ENCODE measurements around the gene PSD4.
A peak's percentile ranks its signal among the peaks of the same experiment; 100 is the strongest.

PSD4 gene

GRCh38 chr2:113169002-113169530 is 4.7 kb upstream of the PSD4 start:
- DNase-seq = peak; percentile 61

DNA sequence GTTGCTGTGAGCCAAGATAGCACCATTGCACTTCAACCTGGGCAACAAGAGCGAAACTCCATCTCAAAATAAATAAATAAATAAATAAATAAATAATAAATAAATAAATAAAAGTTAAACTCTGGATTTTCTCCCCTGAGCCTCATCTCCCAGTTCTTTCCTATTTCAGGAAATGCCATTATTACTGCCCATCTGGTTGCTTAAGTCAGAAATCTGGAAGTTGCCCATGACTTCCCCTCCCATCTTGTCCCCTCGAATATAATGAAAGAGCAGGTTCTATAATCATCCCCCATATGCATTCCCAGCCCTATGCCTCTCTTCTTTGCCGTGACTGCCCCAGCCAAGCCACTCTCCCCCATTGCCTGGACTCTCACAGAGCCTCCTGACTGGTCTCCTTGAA is 4.2 kb upstream of the PSD4 start:
- DNase-seq = no peak

- no peak for DNase-seq
These were observed 2.3 kb upstream of the PSD4 start for GRCh38 chr2:113171334-113172075.

DNA sequence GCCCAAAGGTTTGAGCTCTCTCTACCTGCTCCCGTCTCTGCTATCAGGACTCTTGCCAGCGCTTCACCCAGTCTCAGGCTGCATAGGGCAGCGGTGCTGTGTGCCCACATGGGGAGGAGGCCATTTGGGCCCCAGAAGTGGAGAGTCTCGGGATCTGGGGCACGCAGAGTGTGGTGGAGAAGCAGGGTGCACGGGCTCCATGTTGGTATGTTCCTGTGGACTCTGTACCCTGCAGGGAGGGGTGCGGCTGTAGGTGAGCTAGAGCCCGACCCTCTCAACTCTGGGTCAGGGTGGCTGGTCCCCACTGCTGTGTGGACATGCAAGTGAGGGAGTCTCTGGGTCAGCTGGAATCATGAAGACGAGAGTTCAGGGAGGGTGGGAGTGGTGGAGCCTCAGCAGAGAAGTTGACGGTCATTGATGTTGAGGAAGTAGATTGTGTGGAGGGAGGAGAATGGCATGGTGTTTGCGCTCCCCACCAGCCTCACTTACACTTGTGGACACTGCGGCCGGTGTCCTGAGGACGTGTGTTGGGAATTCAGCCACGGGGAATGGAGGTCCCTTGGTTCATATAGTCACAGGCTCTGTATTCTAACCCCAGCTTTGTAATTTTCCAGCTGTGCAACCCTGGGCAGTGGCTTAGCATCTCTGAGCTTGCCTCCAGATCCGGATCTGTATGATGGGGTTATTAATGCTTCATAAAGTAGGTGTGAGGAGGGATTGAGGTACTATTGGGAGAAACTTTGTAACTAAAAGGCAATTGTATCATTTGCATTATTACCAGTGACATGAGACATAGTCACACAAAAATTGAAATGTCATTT is 840 bp upstream of the PSD4 start:
- DNase-seq = no peak

DNA sequence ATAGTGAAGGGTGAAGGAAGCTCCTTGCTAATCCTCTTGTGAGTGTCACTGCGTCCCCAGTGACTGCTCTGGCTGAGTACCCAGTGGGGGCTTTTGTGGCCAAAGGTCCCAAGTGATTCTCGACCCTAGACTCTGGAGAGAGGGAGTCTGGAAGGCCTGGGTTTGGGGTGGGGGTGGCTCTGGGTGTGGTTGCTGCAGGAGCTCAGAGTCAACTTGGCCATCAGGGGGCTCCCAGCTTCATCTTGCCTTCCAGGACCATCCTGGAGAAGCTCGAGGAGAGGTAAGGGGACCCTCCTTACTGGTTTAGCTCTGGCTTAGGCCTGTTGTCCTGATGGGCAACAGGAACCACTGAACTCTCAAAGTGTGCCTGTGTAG is 592 bp downstream of the PSD4 start:
- DNase-seq = no peak

- DNase-seq = peak; percentile 81
These were observed 1.4 kb downstream of the PSD4 start for GRCh38 chr2:113175042-113175628.

DNA sequence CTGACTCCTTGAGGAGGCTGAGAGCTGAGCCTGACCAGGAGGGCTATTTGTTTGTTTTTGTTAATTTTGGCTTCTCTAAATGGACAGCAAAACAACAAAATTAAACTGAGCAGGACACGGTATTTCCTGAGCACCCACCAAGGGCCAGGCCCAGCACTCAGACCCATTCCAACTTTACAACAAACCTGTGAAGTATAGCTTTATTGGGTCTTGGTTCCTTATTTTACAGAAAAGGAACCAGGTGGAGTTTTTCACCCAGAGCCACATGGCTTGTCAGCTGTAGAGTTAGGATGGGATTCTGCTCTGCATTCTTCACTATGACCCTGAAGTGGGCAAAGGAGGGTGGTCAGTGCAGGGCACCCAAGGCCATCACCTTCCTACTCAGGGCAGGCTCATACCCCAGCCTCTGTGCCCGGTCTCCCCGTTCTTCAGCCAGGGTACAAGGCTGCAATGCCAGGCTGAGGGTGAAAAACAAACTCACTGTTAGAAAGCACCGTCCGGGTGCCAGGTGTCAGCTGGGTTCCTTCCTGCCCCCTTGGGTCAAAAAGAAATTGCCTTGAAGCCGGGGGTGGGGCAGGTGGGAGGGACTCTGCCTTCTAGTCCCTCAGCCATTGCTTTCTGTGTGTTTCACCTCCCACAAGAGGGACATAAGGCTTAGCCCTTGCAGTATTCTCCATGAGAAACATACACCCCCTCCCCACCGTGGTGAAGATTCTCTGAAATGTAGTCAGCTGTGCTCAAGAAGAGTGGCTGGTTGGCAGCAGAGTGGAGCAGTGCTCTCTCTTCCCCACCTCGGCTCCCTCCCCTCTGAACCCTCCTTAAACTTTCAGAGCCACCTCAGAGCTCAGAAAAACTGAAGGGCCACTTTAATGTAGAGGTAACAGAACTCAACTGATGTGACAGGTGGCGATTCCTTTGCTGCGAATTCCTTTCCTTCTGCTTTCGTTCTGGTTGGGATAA is 2.2 kb downstream of the PSD4 start:
- DNase-seq = no peak

GRCh38 chr2:113176696-113177355 is 3.1 kb downstream of the PSD4 start:
- DNase-seq = no peak

DNA sequence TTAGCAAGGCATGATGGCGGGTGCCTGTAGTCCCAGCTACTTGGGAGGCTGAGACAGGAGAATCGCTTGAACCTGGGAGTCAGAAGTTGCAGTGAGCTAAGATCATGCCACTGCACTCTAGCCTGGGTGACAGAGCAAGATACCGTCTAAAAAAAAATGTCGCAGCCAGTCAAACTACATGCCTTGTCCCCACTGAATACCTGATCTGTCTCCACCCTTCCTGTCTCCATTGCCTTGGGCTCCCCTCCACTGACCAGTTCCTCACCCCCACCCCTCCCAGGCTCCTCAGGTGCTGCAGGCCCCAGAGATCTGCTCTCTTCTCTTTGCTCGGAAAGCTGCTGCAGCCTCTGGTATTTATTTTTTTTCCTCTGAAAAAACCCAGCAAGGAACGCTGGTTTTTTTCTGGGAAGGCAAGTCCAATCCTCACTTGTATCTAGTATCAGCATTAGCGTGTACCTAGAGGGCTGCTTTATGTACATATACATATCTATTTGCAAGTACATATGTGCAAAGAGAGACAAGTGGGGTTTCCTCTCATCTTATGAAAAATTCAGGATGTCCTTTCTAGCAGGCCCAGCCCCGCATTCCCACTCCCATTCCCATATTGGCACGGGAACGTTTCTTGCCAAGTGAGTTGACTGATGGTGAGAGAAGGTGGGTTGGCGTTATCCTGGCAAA is 4.4 kb downstream of the PSD4 start:
- no peak for DNase-seq

DNA sequence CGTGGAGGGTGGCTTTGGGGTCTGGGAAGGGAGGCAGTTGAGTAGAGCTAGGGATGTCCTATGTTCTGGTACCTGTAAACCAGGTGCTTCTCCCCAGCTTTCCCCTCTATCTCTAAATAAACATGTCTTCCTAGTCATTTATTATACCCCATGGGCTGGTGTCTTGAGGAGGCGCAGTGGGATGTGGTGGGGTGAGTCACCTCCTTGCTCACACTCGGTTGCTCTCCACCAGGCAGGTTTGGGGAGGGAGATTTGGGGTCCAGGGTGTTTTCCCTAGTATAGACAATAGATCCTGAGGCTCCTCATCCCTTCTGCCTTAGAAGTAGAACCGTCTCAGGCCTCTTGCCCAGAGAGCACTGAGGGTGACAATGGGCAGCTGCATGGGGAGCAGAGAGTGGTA is 5.1 kb downstream of the PSD4 start:
- DNase-seq = no peak

GRCh38 chr2:113179446-113180045 is 5.8 kb downstream of the PSD4 start:
- DNase-seq = no peak

GRCh38 chr2:113180131-113180946 is 6.6 kb downstream of the PSD4 start:
- no peak for DNase-seq

DNA sequence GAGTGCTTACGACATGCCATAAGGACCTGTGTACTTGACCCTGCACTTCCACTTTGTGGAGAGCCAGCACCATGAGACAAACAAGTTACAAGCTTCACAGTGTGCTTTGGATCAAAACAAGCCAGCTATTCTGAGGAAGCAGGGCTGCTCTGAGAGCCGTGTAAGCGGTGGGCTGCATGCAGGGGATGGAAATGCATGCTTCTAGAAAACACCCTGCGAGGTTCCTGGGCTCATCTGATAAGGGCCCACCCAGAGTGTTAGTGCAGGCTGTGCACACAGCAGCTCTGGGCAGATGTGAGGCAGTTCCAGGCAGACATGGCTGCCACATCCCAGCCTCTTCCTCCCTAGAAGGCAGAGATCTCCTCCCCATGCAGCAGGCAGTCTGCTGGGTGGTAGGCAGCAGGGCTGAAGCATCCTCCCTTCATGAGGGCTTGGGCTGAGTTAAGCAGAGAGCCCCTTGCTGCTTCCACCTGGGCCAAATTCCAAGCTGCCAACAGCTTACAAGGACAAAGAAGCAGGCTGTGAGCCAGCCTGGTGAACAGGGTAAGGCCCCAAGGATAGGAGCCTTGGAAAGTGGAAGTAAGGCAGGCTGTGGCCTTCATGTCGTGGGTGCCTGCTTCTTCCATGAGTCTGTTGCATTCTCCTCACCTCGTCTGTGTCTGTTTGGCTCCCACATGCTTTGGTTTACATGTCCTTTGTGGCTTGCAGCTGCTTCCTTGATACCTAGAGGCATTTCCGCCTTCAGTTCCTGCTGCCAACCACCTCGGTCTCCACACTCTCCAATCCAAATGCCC is 7.7 kb downstream of the PSD4 start:
- peak; percentile 29 for DNase-seq

DNA sequence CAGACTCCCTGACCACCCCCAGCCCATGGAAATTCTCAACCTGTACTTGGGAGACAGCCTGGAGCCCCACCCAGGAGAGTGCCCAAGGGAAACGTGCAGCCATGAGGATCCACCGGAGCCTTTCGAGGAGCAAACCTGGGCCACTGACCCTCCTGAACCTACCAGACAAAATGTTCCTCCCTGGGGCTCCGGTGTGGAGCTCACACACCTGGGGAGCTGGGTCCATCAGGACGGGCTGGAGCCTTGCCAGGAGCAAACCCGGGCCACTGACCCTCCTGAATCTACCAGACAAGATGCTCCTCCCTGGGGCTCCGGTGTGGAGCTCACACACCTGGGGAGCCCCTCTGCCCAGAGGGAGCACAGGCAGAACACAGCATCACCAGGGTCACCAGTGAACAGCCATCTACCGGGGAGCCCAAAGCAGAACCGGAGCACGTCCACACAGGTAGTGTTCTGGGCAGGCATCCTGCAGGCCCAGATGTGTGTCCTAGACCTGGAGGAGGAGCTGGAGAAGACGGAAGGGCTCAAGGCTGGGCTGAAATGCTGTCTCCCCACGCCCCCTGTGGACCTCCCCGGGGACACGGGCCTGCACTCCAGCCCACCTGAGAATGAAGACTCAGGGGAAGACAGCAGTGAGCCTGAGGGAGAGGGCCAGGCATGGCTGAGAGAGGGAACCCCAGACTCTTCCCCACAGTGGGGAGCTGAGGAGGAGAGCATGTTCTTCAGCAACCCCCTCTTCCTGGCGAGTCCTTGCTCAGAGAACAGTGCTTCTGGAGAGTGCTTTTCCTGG is 8.9 kb downstream of the PSD4 start:
- DNase-seq = no peak

DNA sequence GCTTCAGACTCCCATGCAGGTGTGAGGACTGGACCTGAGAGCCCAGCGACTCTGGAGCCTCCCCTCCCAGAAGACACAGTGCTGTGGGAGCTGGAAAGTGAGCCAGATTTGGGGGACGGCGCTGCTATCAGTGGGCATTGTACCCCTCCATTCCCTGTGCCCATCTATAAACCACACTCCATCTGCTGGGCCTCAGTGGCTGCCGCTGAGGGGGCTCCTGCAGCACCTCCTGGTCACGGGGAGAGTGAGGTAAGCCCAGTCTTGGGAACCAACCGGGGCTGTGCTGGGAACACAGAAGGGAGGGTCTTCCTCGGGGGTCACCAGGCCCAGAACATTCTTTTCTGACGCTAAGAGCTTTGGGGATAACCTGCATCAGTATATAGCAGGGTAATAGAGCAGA is 9.5 kb downstream of the PSD4 start:
- no peak for DNase-seq

DNA sequence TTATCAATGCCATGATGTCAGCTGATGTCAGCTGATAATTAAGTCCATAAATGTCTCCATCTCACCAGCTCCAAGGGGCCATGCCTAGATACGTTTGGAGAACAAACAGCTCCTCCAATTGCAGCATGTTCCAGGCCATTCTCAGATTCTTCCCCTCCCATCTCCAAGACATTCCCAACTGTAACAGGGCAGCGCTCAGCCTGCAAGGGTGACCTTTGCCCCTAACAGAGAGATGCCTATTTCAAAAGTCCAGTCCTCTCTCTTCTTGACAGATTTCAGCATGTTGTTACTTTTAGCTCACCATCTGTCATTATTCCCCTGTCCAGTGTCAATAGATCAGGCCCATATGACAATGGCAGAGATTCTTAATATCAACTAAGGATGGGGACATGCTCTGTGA is 9.9 kb downstream of the PSD4 start:
- DNase-seq = no peak

DNA sequence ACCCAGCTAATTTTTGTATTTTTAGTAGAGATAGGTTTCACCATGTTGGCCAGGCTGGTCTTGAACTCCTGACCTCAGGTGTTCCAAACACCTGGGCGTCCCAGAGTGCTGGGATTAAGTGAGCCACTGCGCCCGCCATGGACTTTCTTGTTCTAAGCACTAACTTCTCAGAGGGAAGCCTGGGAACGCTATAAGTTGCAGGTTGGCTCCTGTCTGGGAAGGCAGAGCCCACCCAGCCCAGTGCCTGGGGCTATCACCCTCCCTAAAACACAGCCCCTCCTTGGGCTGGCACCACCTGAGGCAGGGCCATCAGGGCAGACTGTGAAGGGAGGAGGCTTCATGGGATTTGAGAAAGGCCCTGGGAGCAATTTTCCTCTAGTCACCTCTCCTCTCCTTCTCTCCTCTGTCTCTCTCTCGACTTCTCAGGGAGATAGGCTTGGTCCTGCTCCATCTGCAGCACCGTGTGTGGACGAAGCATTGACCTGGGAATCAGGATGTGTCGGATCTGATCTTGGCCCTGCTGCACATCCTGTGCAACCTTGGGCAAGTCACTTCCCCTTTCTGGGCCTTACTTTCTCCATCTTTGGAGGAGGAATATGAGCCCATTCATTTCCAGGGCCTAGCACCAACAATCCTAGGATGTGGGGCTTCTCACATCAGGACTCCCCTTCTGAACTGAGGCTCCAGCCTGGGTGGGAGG is 10.9 kb downstream of the PSD4 start:
- DNase-seq = no peak

All from central memory CD4-positive, alpha-beta T cell (primary cell).